ENCODE results near the gene C11orf16. TPM values are rescaled to one million over a fixed set of nuclear protein-coding genes. Genes with fewer than 3 reads are reported as not detected.

The C11orf16 gene
- total RNA-seq, 2 donors from 2014 or later = not detected

Other genes with a start within 250 kb of the C11orf16 start
- gene AKIP1, start 21.8 kb downstream of the C11orf16 start, total RNA-seq = 10 to 100 TPM; 28.8 to 58.7 TPM
- not detected for gene ASCL3, start 10.1 kb upstream of the C11orf16 start, total RNA-seq
- 10 to 100 TPM; 27.9 to 35.3 TPM for gene TMEM9B, start 31.5 kb upstream of the C11orf16 start, total RNA-seq
- gene NRIP3, start 71.1 kb upstream of the C11orf16 start, total RNA-seq = 1 to 10 TPM; 2.1 to 5.3 TPM
- gene SCUBE2, start 158.7 kb upstream of the C11orf16 start, total RNA-seq = 1 to 10 TPM; 1.2 to 3.9 TPM